ENCODE measurements around the gene RTN4R.

RTN4R gene

DNA sequence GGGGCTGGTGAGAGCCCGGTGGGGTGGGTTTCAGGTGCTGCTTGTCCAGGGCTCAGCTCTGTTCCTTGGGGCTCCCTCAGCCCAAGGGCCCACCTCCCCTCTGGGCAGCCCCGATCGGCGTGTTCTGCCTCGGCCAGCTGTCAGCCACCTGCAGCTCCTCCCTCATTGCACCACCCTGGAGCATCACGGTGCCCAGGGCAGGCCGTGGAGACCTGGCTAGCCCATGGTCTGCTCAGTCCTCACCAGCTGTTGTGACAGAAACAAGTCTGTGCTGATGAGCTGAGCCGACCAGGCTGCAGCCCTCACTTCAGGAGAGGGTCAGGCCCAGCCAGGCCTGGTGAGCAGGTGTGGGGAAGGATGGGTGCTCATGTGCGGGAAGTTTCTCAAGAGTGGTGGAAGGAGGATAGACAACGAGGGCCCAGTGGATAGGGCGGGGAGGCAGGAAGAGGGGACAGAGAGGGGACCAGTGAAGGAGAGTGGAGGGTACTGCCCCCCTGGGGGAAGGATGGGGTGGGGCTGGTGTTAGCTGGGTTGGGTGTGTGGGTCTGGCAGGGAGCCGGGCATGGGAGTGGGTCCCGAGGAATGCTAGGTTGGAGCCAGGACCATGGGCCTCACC, 16.5 kb upstream of the RTN4R start:
- TF ChIP-seq, protein P1, sequence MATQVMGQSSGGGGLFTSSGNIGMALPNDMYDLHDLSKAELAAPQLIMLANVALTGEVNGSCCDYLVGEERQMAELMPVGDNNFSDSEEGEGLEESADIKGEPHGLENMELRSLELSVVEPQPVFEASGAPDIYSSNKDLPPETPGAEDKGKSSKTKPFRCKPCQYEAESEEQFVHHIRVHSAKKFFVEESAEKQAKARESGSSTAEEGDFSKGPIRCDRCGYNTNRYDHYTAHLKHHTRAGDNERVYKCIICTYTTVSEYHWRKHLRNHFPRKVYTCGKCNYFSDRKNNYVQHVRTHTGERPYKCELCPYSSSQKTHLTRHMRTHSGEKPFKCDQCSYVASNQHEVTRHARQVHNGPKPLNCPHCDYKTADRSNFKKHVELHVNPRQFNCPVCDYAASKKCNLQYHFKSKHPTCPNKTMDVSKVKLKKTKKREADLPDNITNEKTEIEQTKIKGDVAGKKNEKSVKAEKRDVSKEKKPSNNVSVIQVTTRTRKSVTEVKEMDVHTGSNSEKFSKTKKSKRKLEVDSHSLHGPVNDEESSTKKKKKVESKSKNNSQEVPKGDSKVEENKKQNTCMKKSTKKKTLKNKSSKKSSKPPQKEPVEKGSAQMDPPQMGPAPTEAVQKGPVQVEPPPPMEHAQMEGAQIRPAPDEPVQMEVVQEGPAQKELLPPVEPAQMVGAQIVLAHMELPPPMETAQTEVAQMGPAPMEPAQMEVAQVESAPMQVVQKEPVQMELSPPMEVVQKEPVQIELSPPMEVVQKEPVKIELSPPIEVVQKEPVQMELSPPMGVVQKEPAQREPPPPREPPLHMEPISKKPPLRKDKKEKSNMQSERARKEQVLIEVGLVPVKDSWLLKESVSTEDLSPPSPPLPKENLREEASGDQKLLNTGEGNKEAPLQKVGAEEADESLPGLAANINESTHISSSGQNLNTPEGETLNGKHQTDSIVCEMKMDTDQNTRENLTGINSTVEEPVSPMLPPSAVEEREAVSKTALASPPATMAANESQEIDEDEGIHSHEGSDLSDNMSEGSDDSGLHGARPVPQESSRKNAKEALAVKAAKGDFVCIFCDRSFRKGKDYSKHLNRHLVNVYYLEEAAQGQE (IDR thresholded peaks at IDR 0.05; ENCODE audit: insufficient read depth in 1 of 2, low read depth in 2 of 2, low read length in 2 of 2): no peak
- no peak for TF ChIP-seq POLR2AphosphoS5 (IDR thresholded peaks at IDR 0.05; ENCODE audit: low read depth, low read length)
- TF ChIP-seq TAF1 (IDR thresholded peaks at IDR 0.05; ENCODE audit: borderline replicate concordance, insufficient read depth, low read length): no peak
- no peak for TF ChIP-seq FOXP2 (optimal IDR thresholded peaks at IDR 0.05; ENCODE audit: borderline replicate concordance, extremely low read depth, extremely low read length, insufficient read depth)
- TF ChIP-seq SIN3A (IDR thresholded peaks at IDR 0.05; ENCODE audit: borderline replicate concordance, insufficient read depth, low read length): no peak

DNA sequence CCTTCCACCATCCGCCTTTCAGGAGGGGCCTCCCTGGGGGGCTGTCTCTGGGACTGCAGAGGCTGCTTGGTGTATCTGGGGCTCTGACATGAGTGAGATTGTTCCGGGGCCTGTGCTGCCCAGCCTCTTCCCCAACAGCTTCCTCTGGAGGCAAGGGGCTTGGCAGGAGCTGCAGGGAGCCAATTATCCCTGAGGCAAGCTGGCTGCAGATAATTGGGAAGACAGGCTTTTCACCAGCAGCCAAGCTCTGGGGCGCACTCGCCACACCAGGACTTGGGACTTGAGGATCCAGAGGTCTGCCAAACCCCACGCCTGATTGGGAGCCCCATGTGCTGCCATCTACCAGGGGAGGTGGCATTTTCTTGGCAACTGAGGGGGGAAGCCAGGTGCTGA, 15.6 kb upstream of the RTN4R start:
- TF ChIP-seq TAF1 (IDR thresholded peaks at IDR 0.05; ENCODE audit: borderline replicate concordance, insufficient read depth, low read length): no peak
- TF ChIP-seq, protein P1 (IDR thresholded peaks at IDR 0.05; ENCODE audit: insufficient read depth in 1 of 2, low read depth in 2 of 2, low read length in 2 of 2): no peak
- TF ChIP-seq SIN3A (IDR thresholded peaks at IDR 0.05; ENCODE audit: borderline replicate concordance, insufficient read depth, low read length): no peak
- no peak for TF ChIP-seq POLR2AphosphoS5 (IDR thresholded peaks at IDR 0.05; ENCODE audit: low read depth, low read length)
- no peak for TF ChIP-seq FOXP2 (optimal IDR thresholded peaks at IDR 0.05; ENCODE audit: borderline replicate concordance, extremely low read depth, extremely low read length, insufficient read depth)

DNA sequence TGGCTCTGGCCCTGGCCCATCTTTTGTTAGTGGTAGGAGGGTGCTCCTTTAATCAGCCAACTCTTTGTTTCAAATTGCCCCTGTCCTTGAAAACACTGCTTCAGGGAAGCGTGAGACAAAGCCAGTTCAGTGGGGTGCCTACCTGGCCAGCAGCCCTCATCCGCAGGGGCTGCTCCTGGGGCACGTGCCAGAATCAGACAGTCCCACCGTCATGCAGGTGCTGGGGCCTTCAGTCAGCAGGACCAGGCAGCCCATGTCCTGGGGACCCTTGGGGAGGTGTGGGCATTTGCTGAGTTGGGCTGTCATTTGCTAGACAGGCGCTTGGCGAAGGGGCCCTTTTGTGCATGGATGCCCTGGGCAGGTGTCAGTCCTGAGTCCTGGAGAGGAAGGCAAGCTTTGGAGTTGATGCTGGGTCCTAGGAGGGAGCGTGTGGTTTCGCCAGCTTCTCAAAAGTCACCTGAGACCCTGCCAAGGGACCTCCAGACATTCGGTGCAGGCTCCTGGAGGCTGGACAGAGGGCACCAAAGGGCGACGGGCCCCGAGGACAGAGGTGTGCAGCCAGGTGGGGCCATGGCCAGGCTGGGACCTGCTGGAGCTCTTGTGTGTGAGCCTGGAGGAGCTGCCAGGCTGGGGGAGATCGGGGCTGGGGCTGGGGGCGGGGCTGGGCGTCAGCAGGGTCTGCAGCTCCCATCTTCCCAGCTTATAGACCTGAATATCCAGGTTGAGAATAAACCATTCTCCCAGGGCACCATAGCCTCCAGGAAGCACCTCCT, 15.0 kb upstream of the RTN4R start:
- TF ChIP-seq SIN3A (IDR thresholded peaks at IDR 0.05; ENCODE audit: borderline replicate concordance, insufficient read depth, low read length): no peak

DNA sequence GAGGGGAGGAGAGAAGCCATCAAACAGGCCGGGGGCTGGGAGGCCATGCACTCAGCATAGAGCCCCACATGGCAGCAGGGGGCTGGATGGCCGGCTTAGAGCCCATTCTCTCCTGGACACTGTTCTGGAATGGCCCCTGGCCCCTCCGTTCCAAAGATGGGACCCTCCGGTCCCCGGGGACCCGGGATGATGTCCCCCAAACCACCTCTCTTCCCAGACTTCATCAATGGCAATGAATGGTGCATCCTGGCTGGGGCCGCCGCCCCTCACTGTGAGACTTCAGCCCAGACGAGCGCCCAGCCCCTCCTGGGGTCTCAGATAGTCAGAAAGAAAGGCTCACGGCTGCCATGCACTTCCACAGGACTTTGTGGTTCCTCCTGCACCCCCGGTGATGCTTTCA, 13.8 kb upstream of the RTN4R start:
- TF ChIP-seq, protein P1 (IDR thresholded peaks at IDR 0.05; ENCODE audit: insufficient read depth in 1 of 2, low read depth in 2 of 2, low read length in 2 of 2): no peak
- no peak for TF ChIP-seq TAF1 (IDR thresholded peaks at IDR 0.05; ENCODE audit: borderline replicate concordance, insufficient read depth, low read length)
- TF ChIP-seq POLR2AphosphoS5 (IDR thresholded peaks at IDR 0.05; ENCODE audit: low read depth, low read length): no peak
- no peak for TF ChIP-seq FOXP2 (optimal IDR thresholded peaks at IDR 0.05; ENCODE audit: borderline replicate concordance, extremely low read depth, extremely low read length, insufficient read depth)
- TF ChIP-seq SIN3A (IDR thresholded peaks at IDR 0.05; ENCODE audit: borderline replicate concordance, insufficient read depth, low read length): no peak

DNA sequence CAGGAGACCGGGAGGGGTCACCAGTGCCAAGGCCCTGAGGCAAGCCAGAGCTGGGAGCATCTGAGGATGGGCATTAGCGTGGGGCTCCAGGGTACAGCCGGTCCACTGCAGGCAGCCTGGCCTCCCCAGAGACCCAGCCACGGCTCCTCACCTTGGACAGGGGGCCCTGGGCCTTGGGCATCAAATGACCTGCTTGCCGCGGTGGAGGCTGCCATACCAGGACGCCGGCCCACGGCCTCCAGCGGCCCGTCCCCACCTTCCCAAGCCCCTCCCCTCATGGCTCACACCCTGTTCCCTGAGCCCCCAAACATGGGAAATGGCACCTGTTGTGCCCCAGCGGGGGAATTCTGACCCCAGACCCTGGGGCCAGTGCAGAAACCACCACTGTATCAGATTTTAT, 12.7 kb upstream of the RTN4R start:
- TF ChIP-seq, protein P1 (IDR thresholded peaks at IDR 0.05; ENCODE audit: insufficient read depth in 1 of 2, low read depth in 2 of 2, low read length in 2 of 2): no peak
- TF ChIP-seq SIN3A (IDR thresholded peaks at IDR 0.05; ENCODE audit: borderline replicate concordance, insufficient read depth, low read length): no peak
- TF ChIP-seq TAF1 (IDR thresholded peaks at IDR 0.05; ENCODE audit: borderline replicate concordance, insufficient read depth, low read length): no peak
- TF ChIP-seq POLR2AphosphoS5 (IDR thresholded peaks at IDR 0.05; ENCODE audit: low read depth, low read length): no peak
- no peak for TF ChIP-seq FOXP2 (optimal IDR thresholded peaks at IDR 0.05; ENCODE audit: borderline replicate concordance, extremely low read depth, extremely low read length, insufficient read depth)

Data from PFSK-1 (cell line).